HUES48 (cell line): Measurements from ENCODE around the gene HAGH.

Source experiments
- H3K27ac ChIP-seq: one replicate; pipeline ENCODE4 v1.7.0; 2013; ENCODE audit warnings: low read depth, low read length, inconsistent platforms
- H3K27me3 ChIP-seq: 2 replicates; pipeline ENCODE4 v1.6.1; 2013; ENCODE audit warnings: mild to moderate bottlenecking, low read length; ENCODE audit not compliant: control insufficient read depth, insufficient read depth
- H3K36me3 ChIP-seq: 2 replicates; pipeline ENCODE4 v1.6.1; 2013; ENCODE audit warnings: low read length; ENCODE audit not compliant: control insufficient read depth, insufficient read depth
- H3K4me1 ChIP-seq: 2 replicates; pipeline ENCODE4 v1.6.1; 2013; ENCODE audit warnings: mild to moderate bottlenecking, low read length; ENCODE audit not compliant: control insufficient read depth, insufficient read depth
- H3K4me3 ChIP-seq: 2 replicates; pipeline ENCODE4 v1.5.1; 2013; ENCODE audit warnings: mild to moderate bottlenecking, low read depth, low read length
- H3K9ac ChIP-seq: 2 replicates; pipeline ENCODE4 v1.6.1; 2013; ENCODE audit warnings: mild to moderate bottlenecking, low read depth, low read length, moderate library complexity
- H3K9me3 ChIP-seq: 2 replicates; pipeline ENCODE4 v1.6.1; 2013; ENCODE audit warnings: low read length; ENCODE audit not compliant: control insufficient read depth, insufficient read depth

HAGH gene

GRCh38 chr16:1791943-1792812 lies 34.4 kb downstream of the HAGH start:
- H3K4me3 ChIP-seq, result no peak overlapping the region
- H3K36me3 ChIP-seq, result peaks cover 12% of the 10 kb centered on the region
- no peaks in the 10 kb centered on the region for H3K4me1 ChIP-seq
- H3K27me3 ChIP-seq, result no peaks in the 10 kb centered on the region
- H3K9ac ChIP-seq, result no peak overlapping the region
- H3K9me3 ChIP-seq, result no peaks in the 10 kb centered on the region; the same call in 1 of the 2 replicates
- H3K27ac ChIP-seq, result no peak overlapping the region

- no peak overlapping the region for H3K9ac ChIP-seq
- peaks cover 15% of the 10 kb centered on the region for H3K36me3 ChIP-seq
- H3K4me3 ChIP-seq, result no peak overlapping the region
- H3K4me1 ChIP-seq, result no peaks in the 10 kb centered on the region
- H3K9me3 ChIP-seq, result no peaks in the 10 kb centered on the region
- H3K27ac ChIP-seq, result no peak overlapping the region
- H3K27me3 ChIP-seq, result no peaks in the 10 kb centered on the region
Measured at GRCh38 chr16:1791256-1791942, 35.2 kb downstream of the HAGH start.

- Histone ChIP-seq H3K4me1 (no peaks in the 10 kb centered on the region), H3K4me3 (no peak overlapping the region), H3K27ac (no peak overlapping the region), H3K9ac (no peak overlapping the region), H3K27me3 (no peaks in the 10 kb centered on the region), H3K9me3 (no peaks in the 10 kb centered on the region), H3K36me3 (peaks cover 15% of the 10 kb centered on the region)
Measured at GRCh38 chr16:1790611-1791255, 35.9 kb downstream of the HAGH start.

GRCh38 chr16:1790261-1790610 lies 36.4 kb downstream of the HAGH start:
- Histone ChIP-seq H3K9me3 (no peaks in the 10 kb centered on the region), H3K36me3 (peaks cover 18% of the 10 kb centered on the region), H3K27ac (no peak overlapping the region), H3K4me1 (no peaks in the 10 kb centered on the region), H3K4me3 (no peak overlapping the region), H3K9ac (no peak overlapping the region), H3K27me3 (no peaks in the 10 kb centered on the region)

- Histone ChIP-seq H3K9me3 (no peaks in the 10 kb centered on the region), H3K27ac (no peak overlapping the region), H3K4me1 (no peaks in the 10 kb centered on the region), H3K27me3 (no peaks in the 10 kb centered on the region), H3K9ac (no peak overlapping the region), H3K4me3 (no peak overlapping the region), H3K36me3 (peaks cover 18% of the 10 kb centered on the region)
Measured at GRCh38 chr16:1789643-1790045, 37.0 kb downstream of the HAGH start.

GRCh38 chr16:1788708-1789100 lies 37.9 kb downstream of the HAGH start:
- H3K4me1 ChIP-seq, result no peaks in the 10 kb centered on the region
- no peaks in the 10 kb centered on the region for H3K9me3 ChIP-seq
- H3K9ac ChIP-seq, result no peak overlapping the region
- no peak overlapping the region for H3K4me3 ChIP-seq
- H3K36me3 ChIP-seq, result peaks cover 18% of the 10 kb centered on the region
- H3K27ac ChIP-seq, result no peak overlapping the region
- no peaks in the 10 kb centered on the region for H3K27me3 ChIP-seq

GRCh38 chr16:1788095-1788707 lies 38.4 kb downstream of the HAGH start:
- no peak overlapping the region for H3K4me3 ChIP-seq
- no peaks in the 10 kb centered on the region for H3K27me3 ChIP-seq
- H3K4me1 ChIP-seq, result no peaks in the 10 kb centered on the region
- H3K9ac ChIP-seq, result no peak overlapping the region
- peaks cover 18% of the 10 kb centered on the region for H3K36me3 ChIP-seq
- H3K27ac ChIP-seq, result no peak overlapping the region
- no peaks in the 10 kb centered on the region for H3K9me3 ChIP-seq

- H3K9ac ChIP-seq, result no peak overlapping the region
- no peaks in the 10 kb centered on the region for H3K4me1 ChIP-seq
- H3K4me3 ChIP-seq, result no peak overlapping the region
- no peaks in the 10 kb centered on the region for H3K27me3 ChIP-seq
- H3K27ac ChIP-seq, result no peak overlapping the region
- H3K9me3 ChIP-seq, result no peaks in the 10 kb centered on the region
- H3K36me3 ChIP-seq, result peaks cover 18% of the 10 kb centered on the region
Measured at GRCh38 chr16:1787322-1788094, 39.1 kb downstream of the HAGH start.

GRCh38 chr16:1787056-1787321 lies 39.6 kb downstream of the HAGH start:
- Histone ChIP-seq H3K9me3 (no peaks in the 10 kb centered on the region), H3K4me3 (no peak overlapping the region), H3K27ac (no peak overlapping the region), H3K27me3 (no peaks in the 10 kb centered on the region), H3K9ac (no peak overlapping the region), H3K4me1 (no peaks in the 10 kb centered on the region), H3K36me3 (peaks cover 18% of the 10 kb centered on the region)

- Histone ChIP-seq H3K9me3 (no peaks in the 10 kb centered on the region), H3K9ac (no peak overlapping the region), H3K27me3 (no peaks in the 10 kb centered on the region), H3K36me3 (peaks cover 18% of the 10 kb centered on the region), H3K27ac (no peak overlapping the region), H3K4me3 (no peak overlapping the region), H3K4me1 (peaks cover 2% of the 10 kb centered on the region; the same call in 1 of the 2 replicates)
Measured at GRCh38 chr16:1786242-1787055, 40.2 kb downstream of the HAGH start.
